AG04449 (cell line): ENCODE measurements around the gene PRDX3.
A peak's percentile ranks its signal among the peaks of the same experiment; 100 is the strongest.
"Not testable (repeated sequence)": the region's sequence is repeated elsewhere in the genome, so short reads cannot be mapped to it uniquely, and the experiment has no call there.

Source experiments
- CTCF ChIA-PET: fragments of 350-600 bp; formaldehyde crosslinking; extraction: SDS; loops from one replicate; lab custom pipeline; 2021; ENCODE audit warnings: antibody characterized with exemption; lab: Yijun Ruan, JAX
- POLR2A ChIA-PET: fragments of 400-600, 350-600 bp; formaldehyde crosslinking; extraction: SDS; loops from one replicate; lab custom pipeline; 2020; ENCODE audit warnings: antibody characterized with exemption, inconsistent platforms; lab: Yijun Ruan, JAX
- DNase-seq: peaks from one replicate; pipeline ENCODE4 v3.0.0-alpha.2; 2010; ENCODE audit warnings: low read depth, low spot score
- H3K4me3 ChIP-seq: 2 replicates; pipeline ENCODE4 v1.5.1; 2011; ENCODE audit warnings: low read depth, mild to moderate bottlenecking, control low read depth, low read length
- CTCF ChIP-seq: IDR thresholded peaks from one replicate; pipeline ENCODE4 v1.5.1; 2011; ENCODE audit warnings: mild to moderate bottlenecking, moderate library complexity, low read length, control low read depth, inconsistent platforms; ENCODE audit not compliant: insufficient read depth; ENCODE audit errors: missing control alignments

Gene PRDX3

GRCh38 chr10:119190954-119191785, 12.6 kb upstream of the PRDX3 start:
- H3K4me3 ChIP-seq = no peak overlapping the region
- CTCF ChIA-PET = interaction anchor here (0.9 to 3.6 kb wide), 3 partner anchors 8 to 254 kb away, joined by 4 to 40 read pairs (median 12); no protein-coding TSS in a partner anchor
- POLR2A ChIA-PET = interaction anchor here (0.7 to 1.1 kb wide), 2 partner anchors 19 to 62 kb away, joined by 3 to 4 read pairs; no protein-coding TSS in a partner anchor
- TF ChIP-seq CTCF = no peak
- no peak for DNase-seq

- CTCF ChIA-PET = interaction anchor here (0.9 to 3.6 kb wide), 7 partner anchors 9 to 669 kb away, joined by 3 to 40 read pairs (median 6); no protein-coding TSS in a partner anchor
- TF ChIP-seq CTCF = no peak
- POLR2A ChIA-PET = interaction anchor here (0.7 to 1.1 kb wide), 2 partner anchors 18 to 63 kb away, joined by 3 to 4 read pairs; no protein-coding TSS in a partner anchor
- peak; percentile 90 for DNase-seq
- no peak overlapping the region for H3K4me3 ChIP-seq
Measured at GRCh38 chr10:119190353-119190752, 11.7 kb upstream of the PRDX3 start.

GRCh38 chr10:119189811-119190282, 11.2 kb upstream of the PRDX3 start:
- ChIA-PET CTCF (interaction anchor here (0.7 to 3.6 kb wide), 12 partner anchors 9 to 670 kb away, joined by 3 to 40 read pairs (median 4); no protein-coding TSS in a partner anchor), POLR2A (interaction anchor here (1.1 kb wide), 1 partner anchor 64 kb away, joined by 3 read pairs; no protein-coding TSS in a partner anchor)
- TF ChIP-seq CTCF = no peak
- H3K4me3 ChIP-seq = no peak overlapping the region
- no peak for DNase-seq

GRCh38 chr10:119183664-119184412, 5.2 kb upstream of the PRDX3 start:
- no peak for DNase-seq
- ChIA-PET CTCF (interaction anchor here (0.9 to 2.0 kb wide), 2 partner anchors 15 to 259 kb away, joined by 4 to 11 read pairs; no protein-coding TSS in a partner anchor), POLR2A (no interaction called here)
- TF ChIP-seq CTCF = no peak
- no peak overlapping the region for H3K4me3 ChIP-seq

- DNase-seq, POLR2A ChIA-PET, H3K4me3 ChIP-seq: not testable (repeated sequence)
- CTCF ChIA-PET = interaction anchor here (0.7 to 1.5 kb wide), 2 partner anchors 9 to 71 kb away, joined by 3 to 8 read pairs; no protein-coding TSS in a partner anchor
Measured at GRCh38 chr10:119180850-119181400, 2.3 kb upstream of the PRDX3 start.

- TF ChIP-seq CTCF = no peak
- ChIA-PET CTCF (interaction anchor here (2.2 kb wide), 1 partner anchor 21 kb away, joined by 10 read pairs; no protein-coding TSS in a partner anchor), POLR2A (no interaction called here)
- H3K4me3 ChIP-seq = peak overlapping the region; percentile 97
- no peak for DNase-seq
Measured at GRCh38 chr10:119177708-119178371, 772 bp downstream of the PRDX3 start.
